Hindlimb muscle (tissue), 1 donor: ENCODE measurements around the gene MYO18A. TPM values are rescaled to one million over a fixed set of nuclear protein-coding genes. Genes with fewer than 3 reads are reported as not detected.
"Not testable (repeated sequence)": the region's sequence is repeated elsewhere in the genome, so short reads cannot be mapped to it uniquely, and the experiment has no call there.

ENCODE experiments used
- DNase-seq: peaks from one replicate; pipeline ENCODE4 v3.0.0-alpha.2; 2013
- polyA plus RNA-seq: library from polyadenylated mRNA; unstranded; fragments of 120-200 nt; gene quantifications from one replicate; pipeline ENCODE4 v1.2.1, GENCODE V29; 2013; ENCODE audit not compliant: insufficient read length

Gene MYO18A
- polyA plus RNA-seq, 1 donor = 385 TPM

DNA sequence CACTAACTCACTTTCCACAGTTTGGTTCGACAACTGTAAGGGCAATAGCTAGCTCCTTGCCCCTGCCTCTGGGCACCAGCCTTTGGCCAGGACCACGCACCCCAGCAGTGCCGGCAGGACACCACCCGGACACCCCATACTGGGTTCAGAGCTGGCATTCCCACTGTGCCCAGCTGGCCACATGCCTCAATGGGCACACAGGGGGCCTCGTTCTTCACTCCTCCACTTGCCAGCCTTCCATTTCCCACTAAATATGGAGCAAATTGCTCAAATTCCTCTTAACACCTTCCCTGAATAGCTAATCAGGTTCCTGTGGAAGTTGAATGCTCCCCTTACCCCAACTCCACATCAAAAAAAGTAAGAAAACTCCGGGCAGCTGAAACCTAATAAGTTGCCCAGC lies 84.8 kb downstream of the MYO18A start:
- no peak for DNase-seq

DNA sequence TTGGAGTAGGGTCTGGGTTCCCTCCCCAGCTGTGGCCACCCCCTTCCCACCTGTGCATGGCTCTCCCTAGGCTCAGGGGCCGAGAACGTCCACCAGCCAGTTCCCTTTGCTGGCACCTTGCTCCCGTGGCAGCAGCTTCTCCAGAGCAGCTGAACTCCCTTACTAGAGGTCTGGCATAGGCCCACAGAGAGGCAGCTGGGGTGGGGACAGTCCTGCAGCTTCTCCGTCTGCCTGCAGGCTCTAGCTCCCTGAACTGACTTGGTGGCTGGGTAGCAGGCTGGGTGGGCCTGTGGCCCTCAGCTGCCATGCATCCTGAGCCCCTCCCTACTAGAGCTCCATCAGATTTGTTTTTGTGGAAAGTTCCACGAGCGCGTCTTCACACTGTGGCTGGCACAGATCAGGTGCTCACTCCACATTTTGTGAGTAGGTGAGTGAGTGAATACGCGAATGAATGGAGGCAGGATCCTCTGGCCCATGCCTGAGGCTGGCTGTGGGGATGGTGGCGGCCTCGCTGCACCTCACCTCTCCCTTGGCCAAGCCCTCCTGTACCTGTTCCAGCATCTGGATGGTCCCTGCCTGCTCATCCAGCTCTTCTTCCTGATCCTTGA lies 86.0 kb downstream of the MYO18A start:
- no peak for DNase-seq

DNA sequence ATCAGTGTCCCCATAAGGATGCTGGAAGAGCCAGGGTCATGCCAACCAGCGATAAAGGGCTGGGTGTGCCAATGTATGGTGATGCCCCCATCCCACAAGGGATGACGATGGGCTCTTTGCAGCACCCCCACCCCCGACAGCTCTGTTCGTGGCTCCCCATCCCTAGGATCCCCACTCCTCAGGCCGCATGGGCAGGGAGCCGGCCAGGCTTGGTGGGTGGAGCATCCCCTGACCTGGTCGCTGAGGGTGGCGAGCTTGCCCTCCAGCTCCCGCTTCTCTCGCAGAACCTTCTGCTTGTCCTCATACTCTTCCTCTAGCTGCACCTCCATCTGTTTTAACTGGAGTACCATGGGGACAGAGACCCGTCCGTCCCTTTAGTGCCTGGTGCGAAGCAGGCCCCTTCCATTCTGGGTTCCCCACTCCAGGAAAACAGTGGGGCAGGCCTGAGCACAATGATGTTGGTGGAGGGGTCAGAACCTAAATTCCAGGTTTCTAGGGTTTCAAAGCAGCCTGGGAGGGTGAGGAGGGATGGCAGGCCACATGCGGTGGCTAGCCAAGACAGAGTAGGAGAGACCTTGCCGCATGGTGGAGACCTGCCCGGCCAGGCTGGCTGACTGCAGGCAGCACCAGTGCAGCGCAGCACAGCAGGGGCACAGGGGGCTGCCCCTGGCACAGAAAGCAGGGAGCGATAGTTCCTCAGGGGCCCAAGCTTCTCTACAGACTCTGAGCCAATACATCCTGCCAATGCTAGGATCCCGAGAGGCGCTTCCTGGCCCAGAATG lies 86.9 kb downstream of the MYO18A start:
- no peak for DNase-seq

DNA sequence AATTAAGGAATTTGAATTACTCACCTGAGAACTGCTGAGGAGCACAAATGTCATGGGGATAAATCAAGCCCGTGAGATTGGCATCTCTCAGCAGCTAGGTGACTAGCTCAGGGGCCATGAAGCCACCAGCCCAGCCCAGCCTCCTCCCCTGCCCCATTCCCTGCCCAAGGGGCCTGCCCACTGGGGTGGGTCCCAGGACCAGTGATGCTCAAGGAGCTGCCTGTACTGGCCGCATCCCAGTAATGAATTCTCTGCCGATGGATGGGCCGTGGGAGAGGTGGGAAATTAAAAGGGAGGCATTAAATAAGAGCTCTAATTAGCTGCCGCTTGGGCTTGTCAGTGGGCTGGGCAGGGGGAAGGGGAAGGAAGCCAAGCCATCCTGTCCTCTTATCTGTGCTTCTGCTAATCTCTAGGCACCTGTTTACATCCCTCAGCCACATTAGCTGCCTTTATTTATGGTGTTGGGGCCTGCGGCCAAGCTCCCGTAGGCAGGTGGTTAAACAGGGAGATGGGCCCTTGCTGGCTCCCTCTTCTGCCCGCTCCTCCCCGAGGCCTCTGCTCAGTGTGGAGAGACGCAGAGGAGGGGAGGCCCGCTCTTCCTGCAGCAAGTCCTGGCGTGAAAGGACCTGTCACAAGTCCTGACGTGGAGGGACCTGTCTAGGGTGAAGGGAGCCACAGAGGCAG lies 88.5 kb downstream of the MYO18A start:
- DNase-seq = no peak

DNA sequence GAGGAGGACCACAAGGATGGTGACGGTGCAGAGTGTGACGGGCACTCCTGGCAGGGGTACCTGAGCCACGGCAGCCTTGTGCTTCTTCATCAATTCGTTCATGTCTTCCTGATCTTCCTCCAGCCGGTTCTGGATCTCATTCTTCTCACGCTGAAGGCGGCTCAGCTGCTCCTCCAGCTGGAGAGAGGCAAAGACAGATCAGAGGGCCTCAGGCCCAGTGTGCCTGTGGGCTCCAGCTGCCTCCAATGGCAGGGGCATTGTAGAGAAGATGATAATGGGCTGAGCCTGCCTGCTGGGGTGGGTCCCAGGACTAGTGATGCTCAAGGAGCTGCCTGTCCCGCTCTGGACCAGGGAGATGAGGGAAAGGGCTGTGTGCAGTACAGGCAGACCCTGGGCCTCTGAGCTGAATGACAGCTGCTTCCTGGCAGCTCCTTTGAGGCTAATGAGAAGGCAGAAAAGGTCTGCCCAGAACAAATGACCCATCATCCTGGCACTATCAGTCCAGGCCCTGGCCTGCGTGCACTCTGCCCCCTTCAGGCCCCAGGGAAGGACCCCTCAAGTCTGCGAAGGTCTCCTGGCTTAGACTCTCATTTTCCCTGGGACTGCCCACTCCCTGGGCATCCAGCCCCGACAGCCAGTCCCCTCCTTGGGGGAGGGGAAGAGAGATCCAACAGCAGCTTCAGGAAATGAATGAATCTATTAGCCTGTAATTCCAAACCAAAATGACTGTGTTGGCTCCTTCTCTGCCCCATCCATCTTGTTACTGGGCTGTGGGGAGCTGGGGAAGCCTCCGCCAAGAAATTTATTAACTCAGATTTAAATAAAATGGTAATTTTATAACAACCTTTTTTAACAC lies 89.2 kb downstream of the MYO18A start:
- no peak for DNase-seq

DNA sequence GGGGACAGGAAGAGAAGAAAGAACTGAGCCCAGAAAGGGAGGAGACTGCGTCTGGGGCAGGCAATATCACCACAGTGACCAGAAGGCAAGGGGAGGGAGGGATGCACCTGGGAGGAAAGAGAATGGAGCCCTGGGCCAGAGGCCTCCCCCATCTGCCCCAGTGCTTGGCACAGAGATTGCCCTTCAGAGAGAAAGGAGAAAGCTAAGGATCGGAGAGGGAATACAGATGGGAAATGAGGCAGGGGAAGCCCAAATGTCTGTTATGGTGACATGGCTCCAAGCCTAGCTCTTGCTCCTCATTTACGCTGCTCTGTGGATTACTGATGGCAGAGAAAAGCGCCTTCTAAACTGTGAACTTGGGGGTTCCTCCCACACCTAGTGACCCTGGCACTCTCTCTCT lies 90.1 kb downstream of the MYO18A start:
- DNase-seq = no peak

DNA sequence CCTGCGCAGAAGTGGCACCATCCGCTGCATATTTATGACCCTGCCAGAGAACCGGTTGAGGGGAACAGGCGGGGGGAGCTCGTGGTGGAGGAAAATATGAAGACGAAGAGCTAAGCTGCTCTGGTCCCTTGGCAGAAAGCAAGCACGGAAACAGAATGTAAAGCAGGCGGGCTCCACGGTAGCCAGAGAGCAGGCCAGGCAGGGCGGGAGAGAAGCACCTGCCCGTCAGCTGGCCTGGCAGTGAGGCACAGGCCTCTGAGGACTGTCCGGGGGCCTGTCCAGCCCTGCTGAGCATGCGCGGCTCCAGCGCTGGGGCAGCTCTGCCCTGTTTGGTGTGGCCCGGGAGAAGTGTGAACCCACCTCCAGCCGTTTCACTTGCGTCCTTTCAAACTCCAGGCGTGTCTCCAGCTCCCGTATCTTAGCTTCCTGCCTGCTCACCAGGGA lies 90.6 kb downstream of the MYO18A start:
- peak; percentile 69 for DNase-seq

DNA sequence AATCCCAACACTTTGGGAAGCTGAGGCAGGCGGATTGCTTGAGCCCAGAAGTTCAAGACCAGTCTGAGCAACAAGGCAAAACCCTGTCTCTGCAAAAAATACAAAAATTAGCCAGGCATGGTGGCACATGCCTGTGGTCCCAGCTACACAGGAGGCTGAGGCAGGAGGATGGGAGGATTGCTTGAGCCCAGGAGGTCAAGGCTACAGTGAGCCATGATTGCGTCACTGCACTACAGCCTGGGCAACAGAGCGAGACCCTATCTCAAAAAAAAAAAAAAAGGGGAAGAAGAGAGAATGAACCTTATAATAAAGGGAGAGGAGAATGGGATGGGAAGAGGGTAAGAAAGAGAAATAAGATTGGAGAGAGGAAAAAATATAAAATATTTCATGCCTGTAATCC lies 91.4 kb downstream of the MYO18A start:
- not testable (repeated sequence) for DNase-seq

DNA sequence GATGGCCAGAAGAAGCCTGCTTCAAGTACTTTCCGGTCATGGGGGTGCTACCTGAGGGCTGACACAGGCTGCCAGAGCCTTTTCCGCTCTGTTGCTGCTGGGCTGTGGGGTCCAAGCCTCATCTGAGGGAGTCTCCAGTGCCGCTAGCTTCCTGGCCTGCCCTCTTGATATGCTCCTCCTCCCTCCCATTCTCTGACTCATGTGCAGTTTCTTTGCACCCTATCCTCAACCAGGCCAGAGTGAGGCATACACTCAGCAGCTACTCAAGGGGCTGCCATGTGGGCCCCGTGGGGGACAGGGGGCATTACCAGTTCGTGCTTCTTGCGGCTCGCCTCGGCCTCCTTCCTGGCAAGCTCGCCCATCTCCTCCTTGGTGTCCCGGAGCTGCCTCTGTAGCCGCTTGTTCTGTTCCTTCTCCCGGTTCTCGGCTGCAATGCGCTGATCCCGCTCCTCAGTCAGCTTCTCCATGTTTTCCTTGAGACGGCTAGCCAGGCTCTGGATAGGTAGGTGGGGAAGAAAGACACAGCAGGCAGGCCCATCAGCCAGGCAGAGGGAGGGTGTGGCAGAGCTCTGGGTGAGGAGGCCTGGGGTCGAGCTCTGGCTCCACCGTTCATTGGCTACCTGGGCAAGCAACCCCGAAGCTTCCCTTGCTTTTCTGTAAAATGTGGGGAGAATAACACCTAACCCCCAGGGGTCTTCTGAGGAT lies 93.4 kb downstream of the MYO18A start:
- DNase-seq = no peak

DNA sequence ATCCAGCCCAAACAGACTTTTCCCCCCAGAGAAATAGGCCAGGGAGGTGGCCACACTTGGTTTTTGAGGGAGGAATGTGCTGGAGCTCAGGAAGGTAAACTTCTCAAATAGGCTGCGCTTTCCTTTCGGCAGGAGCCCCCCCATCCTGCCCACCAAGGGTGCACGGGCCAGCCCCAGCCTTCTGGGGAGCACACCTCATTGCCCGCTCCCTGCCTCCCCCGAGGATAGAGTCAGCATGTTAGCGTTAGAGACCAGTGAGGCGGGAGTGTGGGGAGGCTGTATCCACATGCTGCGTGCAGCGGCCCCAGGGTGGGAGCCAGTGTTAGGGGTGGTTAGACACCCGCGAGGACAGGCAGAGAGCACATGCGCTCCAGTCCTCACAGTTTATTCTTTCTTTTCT lies 95.0 kb downstream of the MYO18A start:
- no peak for DNase-seq

DNA sequence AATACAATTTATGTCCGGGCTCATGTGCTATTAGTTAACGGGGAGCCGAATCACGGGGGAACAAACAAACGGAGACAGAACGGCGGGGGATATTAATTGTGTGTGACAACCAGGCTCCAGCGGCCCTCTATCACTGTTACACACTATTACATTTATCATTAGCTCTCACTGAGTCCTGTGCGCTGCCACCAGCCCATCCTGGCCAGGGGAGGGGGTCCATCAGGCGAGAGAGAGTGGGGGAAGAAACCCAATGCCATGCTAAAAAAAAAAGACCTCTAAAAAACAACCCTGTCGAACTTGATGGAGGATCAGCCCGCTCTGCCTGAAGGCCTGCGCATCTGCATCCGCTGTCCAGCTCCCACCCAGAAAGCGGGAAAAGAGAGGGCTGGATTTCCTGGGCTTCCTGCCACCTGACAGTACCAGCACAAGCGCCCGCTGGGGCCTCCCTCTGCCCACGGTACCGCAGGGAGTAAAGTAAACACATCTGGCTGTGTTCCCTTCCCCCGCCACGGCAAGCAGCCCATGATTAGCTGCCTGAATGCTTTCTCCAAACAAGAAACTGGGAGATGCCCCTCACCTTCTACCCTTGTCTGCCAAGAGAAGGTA lies 95.6 kb downstream of the MYO18A start:
- no peak for DNase-seq

DNA sequence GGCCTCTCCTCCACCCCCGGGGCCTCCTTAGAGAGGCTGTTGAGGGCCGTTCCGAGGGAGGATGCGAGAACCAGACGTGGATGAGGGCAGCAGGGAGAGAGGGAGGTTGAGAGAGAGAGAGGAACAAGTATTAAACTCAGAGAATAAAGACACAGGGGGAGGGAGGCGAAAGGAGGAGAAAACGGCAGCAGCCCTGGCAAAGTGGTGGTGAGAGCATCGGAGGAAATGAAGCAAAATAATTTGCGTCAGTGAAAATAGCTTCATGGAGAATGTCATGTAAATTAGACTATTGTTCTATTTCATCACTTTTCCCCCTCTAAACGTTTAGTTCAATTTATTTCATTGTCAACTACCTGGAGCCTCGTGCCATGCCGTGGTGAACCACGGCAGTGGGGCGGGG lies 99.2 kb downstream of the MYO18A start:
- no peak for DNase-seq

DNA sequence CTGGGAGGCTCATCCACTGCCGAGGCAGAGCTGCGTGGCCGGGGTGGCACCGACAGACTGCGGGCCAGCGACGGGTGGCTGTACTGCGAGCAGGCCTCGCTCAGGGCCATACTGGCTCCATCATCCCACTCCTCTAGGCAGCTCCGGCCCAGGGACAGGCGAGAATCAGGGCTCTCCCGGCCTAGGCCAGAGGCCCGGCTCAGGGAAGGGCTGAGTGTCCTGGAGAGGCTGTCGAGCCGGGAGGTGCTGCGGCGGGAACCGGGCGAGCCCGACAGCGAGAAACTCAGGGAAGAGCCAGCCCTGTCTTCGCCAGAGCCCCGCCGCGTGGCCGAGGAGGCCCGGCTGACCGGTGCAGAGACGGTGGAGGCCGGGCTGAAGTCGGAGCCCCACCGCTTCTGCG lies 99.9 kb downstream of the MYO18A start:
- DNase-seq = no peak

DNA sequence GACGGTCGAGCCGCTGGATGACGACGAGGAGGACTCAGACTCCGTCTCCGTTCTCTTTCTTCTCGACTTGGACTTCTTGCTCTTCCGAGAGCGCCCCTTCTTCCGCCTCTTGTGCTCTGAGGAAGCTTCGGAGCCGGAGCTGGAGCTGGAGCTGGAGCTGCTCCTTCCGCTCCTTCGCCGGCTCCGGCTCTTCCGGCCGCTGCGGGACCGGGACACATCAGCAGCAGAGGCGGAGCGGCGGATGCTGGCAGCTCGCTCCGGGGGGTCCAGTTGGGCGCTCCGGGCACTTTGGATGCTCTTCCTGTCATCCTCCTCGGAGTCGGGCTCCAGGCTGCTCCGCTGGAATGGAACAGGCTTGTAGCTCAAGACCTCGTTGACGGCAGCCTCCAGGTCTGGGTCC lies 100.3 kb downstream of the MYO18A start:
- no peak for DNase-seq

DNA sequence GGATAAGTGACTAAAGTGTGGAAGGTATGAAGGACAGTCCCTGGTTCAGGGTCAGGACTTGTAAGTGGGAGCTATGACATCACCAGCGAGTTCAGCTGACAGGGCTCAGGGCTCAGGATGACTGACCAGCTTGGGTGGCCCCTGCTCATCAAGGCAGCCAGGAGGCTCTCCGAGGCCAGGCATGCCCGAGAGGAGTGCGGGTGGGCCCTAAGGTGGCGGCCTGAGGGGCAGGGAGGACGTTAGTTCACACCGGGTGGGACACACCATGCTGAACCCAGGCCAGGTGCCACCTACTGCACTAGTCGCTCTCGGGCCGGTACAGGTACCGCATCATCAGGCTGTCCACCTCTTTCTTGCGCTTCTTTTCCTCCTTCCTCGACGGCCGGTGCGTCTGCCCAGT lies 100.8 kb downstream of the MYO18A start:
- DNase-seq = no peak

DNA sequence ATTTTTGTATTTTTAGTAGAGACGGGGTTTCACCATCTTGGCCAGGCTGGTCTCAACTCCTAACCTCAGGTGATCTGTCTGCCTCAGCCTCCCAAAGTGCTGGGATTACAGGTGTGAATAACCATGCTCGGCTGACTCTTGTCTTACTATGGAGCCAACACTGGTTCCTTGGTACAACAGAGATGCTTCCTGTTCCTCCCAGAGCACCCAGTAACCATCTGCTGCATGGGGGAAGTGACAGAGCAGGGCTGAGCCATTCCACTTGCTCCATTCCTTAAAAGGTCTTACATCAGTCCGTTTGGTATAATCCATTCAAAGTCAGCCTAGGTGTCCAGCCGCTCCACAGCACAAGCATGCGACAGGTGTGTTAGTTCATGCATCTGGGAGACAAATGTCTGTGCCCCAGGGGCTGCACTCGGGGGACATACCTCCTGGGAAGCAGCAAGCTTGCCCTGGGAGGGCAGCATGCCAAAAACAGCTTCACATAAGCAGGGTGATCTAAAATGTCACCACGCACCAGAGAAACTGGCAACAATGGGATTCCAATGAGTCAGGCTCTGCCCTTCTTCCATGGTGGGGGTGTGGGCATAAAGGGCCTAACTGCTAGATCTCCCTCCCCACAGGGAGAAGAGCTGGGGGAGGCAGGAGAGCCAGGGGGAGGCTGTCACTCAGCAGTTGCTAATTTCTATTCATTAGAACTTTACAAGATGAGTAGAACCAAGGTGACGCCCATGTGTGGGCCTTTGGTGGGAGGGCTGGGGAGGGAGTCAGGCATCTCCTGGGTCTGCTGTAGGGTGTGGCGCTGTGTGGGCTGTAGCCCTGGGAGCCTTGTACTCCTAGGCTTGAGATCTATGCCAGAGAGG lies 101.8 kb downstream of the MYO18A start:
- DNase-seq = no peak

DNA sequence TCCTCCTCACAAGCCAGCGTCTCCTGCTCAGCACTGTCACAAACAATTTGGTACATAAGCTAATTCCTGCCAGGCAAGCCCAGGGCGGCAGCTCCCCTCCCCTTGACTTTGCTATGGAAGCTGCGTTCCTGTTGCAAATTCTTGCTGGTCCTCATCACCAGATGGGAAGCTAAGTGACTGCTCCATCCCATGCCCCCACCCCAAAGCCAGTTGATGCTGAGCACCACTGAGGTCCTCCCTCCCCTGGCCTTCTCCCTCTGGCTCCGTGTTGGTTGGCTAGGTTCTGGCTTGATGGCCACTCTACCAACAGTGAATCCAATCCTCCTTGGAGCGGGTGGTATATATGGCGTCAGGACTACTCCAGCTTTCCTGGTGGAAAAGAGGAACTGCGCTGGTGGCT lies 102.9 kb downstream of the MYO18A start:
- DNase-seq = no peak

DNA sequence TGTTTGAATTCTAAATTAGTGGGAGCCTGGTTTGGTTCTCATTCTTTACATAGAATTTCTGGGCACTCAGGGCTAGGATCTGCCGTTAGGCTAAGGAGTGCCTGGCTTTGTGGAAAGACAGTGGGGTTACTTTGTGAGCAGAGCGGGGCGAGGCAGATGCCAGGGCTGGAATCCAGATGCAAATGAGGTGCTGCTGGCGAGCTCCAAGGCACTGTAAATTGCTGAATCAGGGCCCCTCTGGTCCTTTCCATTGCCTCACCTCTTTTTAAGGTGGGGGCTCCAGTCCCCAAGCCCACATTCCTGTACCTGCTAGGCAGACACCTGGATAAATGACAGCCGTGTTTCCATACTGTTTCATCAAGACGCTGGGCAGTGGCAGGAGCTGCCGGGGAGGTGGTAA lies 103.5 kb downstream of the MYO18A start:
- DNase-seq = no peak

DNA sequence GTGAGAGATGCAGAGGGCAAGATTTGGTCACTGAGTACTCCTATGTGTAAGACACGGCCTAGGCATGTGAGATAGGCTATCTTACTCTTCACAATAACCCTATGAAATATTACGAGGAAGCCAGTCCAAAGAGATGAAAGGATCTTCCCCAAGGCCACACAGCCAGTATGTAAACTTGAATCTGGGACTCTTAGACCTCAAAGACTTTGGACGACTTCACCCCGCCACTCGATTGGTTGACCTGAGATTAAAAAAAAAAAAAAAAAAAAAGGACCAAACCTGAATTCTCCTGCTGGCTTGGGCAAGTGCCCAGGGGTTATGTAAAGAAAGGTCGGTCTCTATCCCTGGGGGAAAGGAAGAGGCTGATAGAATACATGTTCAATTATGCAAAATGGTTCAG lies 104.1 kb downstream of the MYO18A start:
- DNase-seq = no peak

DNA sequence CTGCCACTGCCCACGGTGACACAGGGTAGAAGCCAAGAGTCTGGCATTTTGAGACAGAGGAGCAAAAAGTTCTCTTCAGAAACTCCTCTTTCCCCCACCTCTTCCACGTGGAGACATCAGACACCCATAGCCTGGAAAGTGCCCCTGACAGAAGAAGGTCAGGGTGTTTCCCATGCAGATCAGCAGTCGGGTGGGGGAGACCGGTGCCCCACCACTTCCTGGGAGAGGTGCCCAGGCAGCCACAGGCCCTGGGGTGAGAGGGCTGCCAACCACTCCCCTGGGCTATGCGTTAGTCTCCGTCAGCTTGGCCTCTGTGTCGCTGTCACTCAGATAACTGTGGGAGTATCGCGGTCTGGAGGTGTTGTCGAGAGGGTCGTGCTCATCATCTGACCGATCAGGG lies 105.7 kb downstream of the MYO18A start:
- DNase-seq = no peak

DNA sequence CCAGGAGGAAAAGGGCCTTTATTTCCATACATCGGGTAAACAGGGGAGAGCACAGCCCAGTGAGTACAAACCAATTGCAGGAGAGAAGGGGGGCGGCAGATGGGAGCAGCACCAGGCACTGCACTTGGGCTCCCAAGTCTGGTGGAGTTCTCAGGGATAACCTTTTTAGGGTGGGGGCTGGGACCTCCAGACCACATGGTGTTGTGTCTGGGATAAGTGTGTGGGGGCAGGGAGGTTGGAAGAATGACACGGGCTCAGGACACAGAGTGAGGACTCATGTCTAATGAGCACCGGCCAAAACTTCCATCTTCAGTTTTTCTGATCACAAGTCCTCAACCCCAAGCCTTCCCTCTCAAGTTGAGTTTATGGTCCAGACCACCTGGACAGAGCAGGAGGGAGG lies 106.7 kb downstream of the MYO18A start:
- no peak for DNase-seq
